ENCODE measurements around the gene ZMYND11.

DNA sequence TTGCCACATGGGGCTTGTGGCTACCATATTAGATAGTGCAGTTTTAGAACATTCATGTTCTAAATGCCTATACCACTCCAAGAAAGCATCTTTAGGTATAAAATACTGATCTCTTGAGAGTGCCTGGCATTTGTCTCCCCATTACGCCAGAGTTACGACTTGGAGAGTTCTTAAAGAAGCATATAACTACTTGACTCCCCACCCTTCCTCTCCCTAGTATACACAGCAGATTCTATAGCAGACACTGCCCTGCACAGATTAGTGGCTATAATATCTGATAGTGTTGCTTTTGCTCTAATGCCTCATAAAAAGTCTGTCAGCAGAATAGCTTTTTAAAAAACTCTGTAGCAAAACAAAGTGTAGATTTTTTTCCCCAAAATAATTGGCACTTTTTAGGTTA is 90.8 kb downstream of the ZMYND11 start:
- TF ChIP-seq, protein P1, sequence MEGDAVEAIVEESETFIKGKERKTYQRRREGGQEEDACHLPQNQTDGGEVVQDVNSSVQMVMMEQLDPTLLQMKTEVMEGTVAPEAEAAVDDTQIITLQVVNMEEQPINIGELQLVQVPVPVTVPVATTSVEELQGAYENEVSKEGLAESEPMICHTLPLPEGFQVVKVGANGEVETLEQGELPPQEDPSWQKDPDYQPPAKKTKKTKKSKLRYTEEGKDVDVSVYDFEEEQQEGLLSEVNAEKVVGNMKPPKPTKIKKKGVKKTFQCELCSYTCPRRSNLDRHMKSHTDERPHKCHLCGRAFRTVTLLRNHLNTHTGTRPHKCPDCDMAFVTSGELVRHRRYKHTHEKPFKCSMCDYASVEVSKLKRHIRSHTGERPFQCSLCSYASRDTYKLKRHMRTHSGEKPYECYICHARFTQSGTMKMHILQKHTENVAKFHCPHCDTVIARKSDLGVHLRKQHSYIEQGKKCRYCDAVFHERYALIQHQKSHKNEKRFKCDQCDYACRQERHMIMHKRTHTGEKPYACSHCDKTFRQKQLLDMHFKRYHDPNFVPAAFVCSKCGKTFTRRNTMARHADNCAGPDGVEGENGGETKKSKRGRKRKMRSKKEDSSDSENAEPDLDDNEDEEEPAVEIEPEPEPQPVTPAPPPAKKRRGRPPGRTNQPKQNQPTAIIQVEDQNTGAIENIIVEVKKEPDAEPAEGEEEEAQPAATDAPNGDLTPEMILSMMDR (IDR thresholded peaks at IDR 0.05; ENCODE audit: insufficient read depth, low read length) = no peak
- TF ChIP-seq POLR2AphosphoS5 (IDR thresholded peaks at IDR 0.05; ENCODE audit: low read depth) = no peak
- TF ChIP-seq, protein P2, sequence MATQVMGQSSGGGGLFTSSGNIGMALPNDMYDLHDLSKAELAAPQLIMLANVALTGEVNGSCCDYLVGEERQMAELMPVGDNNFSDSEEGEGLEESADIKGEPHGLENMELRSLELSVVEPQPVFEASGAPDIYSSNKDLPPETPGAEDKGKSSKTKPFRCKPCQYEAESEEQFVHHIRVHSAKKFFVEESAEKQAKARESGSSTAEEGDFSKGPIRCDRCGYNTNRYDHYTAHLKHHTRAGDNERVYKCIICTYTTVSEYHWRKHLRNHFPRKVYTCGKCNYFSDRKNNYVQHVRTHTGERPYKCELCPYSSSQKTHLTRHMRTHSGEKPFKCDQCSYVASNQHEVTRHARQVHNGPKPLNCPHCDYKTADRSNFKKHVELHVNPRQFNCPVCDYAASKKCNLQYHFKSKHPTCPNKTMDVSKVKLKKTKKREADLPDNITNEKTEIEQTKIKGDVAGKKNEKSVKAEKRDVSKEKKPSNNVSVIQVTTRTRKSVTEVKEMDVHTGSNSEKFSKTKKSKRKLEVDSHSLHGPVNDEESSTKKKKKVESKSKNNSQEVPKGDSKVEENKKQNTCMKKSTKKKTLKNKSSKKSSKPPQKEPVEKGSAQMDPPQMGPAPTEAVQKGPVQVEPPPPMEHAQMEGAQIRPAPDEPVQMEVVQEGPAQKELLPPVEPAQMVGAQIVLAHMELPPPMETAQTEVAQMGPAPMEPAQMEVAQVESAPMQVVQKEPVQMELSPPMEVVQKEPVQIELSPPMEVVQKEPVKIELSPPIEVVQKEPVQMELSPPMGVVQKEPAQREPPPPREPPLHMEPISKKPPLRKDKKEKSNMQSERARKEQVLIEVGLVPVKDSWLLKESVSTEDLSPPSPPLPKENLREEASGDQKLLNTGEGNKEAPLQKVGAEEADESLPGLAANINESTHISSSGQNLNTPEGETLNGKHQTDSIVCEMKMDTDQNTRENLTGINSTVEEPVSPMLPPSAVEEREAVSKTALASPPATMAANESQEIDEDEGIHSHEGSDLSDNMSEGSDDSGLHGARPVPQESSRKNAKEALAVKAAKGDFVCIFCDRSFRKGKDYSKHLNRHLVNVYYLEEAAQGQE (IDR thresholded peaks at IDR 0.05; ENCODE audit: insufficient replicate concordance, low read depth) = no peak

All from HL-60 (cell line).